GM12878 (cell line): Measurements from ENCODE around the gene APOH. TPM values are rescaled to one million over a fixed set of nuclear protein-coding genes. Genes with fewer than 3 reads are reported as not detected.

Experiments
- ATAC-seq: fragments of 200-7000 bp; cut with Tn5 transposase; 3 replicates; pipeline ENCODE4 v1.9.1; 2020; ENCODE audit warnings: mild to moderate bottlenecking, moderate library complexity
- BruUV-seq: library from RNA; stranded (reverse); fragments of 400-500 nt; replicated peaks from 2 replicates; lab custom pipeline; 2021; lab: Mats Ljungman, UMichigan
- CTCF ChIA-PET: fragments of 300-600 bp; sonication (Branson Sonifier 250); formaldehyde crosslinking; extraction: SDS; loops from one replicate; lab custom pipeline; 2021; ENCODE audit warnings: inconsistent platforms; lab: Yijun Ruan, JAX
- POLR2A ChIA-PET: fragments of 350-600 bp; formaldehyde crosslinking; extraction: SDS; loops from one replicate; lab custom pipeline; 2021; ENCODE audit warnings: inconsistent platforms; lab: Charles Lee
- RAD21 ChIA-PET: fragments of 300-600 bp; sonication (Branson Sonifier 250); formaldehyde crosslinking; loops from one replicate; lab custom pipeline; 2023; ENCODE audit warnings: antibody characterized with exemption; ENCODE audit not compliant: unreplicated experiment; lab: Charles Lee
- SMC1A ChIA-PET: fragments of 300-600 bp; sonication (Branson Sonifier 250); formaldehyde crosslinking; loops from one replicate; lab custom pipeline; 2023; ENCODE audit not compliant: unreplicated experiment, uncharacterized antibody; lab: Charles Lee
- DNase-seq: peaks from one replicate; pipeline ENCODE4 v3.0.0-alpha.2; 2011; ENCODE audit warnings: low read depth, low spot score
- FAIRE-seq: peaks from 3 replicates; lab custom pipeline; 2011; peaks lifted over from hg19 to GRCh38; lab: Jason Lieb, UNC
- H2AFZ ChIP-seq: 2 replicates; pipeline ENCODE4 v1.6.0; 2011; ENCODE audit warnings: low read depth, low read length, control low read depth; ENCODE audit not compliant: control insufficient read depth
- H3K27ac ChIP-seq: 2 replicates; pipeline ENCODE4 v1.5.1; 2011; ENCODE audit warnings: control low read depth; ENCODE audit not compliant: control insufficient read depth, insufficient read depth
- H3K27me3 ChIP-seq, 2 experiments: replicated peaks in 1 of 2; 2 replicates each; pipeline versions ENCODE4 v1.6.0 to v1.6.1; 2011; ENCODE audit warnings: low read length in 1 of 2; ENCODE audit not compliant: control insufficient read depth in 2 of 2, insufficient read depth in 2 of 2
- H3K36me3 ChIP-seq, 2 experiments: 2 replicates each; pipeline ENCODE4 v1.5.1; 2011; ENCODE audit warnings: low read length in 1 of 2; ENCODE audit not compliant: control insufficient read depth in 2 of 2, insufficient read depth in 2 of 2
- H3K4me1 ChIP-seq: 2 replicates; pipeline ENCODE4 v1.6.1; 2011; ENCODE audit warnings: mild to moderate bottlenecking, low read length, moderate library complexity, mixed read lengths; ENCODE audit not compliant: control insufficient read depth, insufficient read depth
- H3K4me2 ChIP-seq: 2 replicates; pipeline ENCODE4 v1.6.0; 2011; ENCODE audit warnings: control low read depth; ENCODE audit not compliant: control insufficient read depth, insufficient read depth
- H3K4me3 ChIP-seq: fragments of 200-600 bp; sonication (generic); 2 replicates; pipeline ENCODE4 v1.5.1; 2016
- H3K79me2 ChIP-seq: 2 replicates; pipeline ENCODE4 v1.6.0; 2011; ENCODE audit warnings: low read length; ENCODE audit not compliant: control insufficient read depth, insufficient read depth
- H3K9ac ChIP-seq: 2 replicates; pipeline ENCODE4 v1.8.0; 2011; ENCODE audit warnings: low read length, control low read depth, mixed read lengths; ENCODE audit not compliant: control insufficient read depth, insufficient read depth
- H3K9me3 ChIP-seq: replicated peaks from 3 replicates; pipeline ENCODE4 v1.5.1; 2011; ENCODE audit warnings: mild to moderate bottlenecking, low read length; ENCODE audit not compliant: control insufficient read depth, insufficient read depth
- H4K20me1 ChIP-seq: 2 replicates; pipeline ENCODE4 v1.6.0; 2011; ENCODE audit not compliant: control insufficient read depth, insufficient read depth
- ASH2L ChIP-seq: fragments of 300-600, 200-600 bp; sonication (generic); IDR thresholded peaks from 2 replicates; pipeline ENCODE4 v1.6.1; 2017; ENCODE audit warnings: low read depth, mild to moderate bottlenecking, borderline replicate concordance
- BRCA1 ChIP-seq: IDR thresholded peaks from 2 replicates; pipeline ENCODE4 v1.6.1; 2011; ENCODE audit warnings: low read depth, low read length, improper control_type of control experiment
- EED ChIP-seq: sonication (generic); IDR thresholded peaks from 2 replicates; pipeline ENCODE4 v1.6.1; 2016; ENCODE audit warnings: antibody characterized with exemption, low read depth
- HSF1 ChIP-seq: fragments of 150-350 bp; IDR thresholded peaks from 2 replicates; pipeline ENCODE4 v1.6.1; 2014; ENCODE audit warnings: mild to moderate bottlenecking, low read depth, low read length
- IKZF2 ChIP-seq, 2 experiments: fragments of 450-650 bp; IDR thresholded peaks; 2 replicates each; pipeline ENCODE4 v1.6.1; 2017; ENCODE audit warnings: mild to moderate bottlenecking in 2 of 2, moderate library complexity in 2 of 2
- KLF5 ChIP-seq: fragments of 450-650 bp; IDR thresholded peaks from 2 replicates; pipeline ENCODE4 v1.6.1; 2014; ENCODE audit warnings: mild to moderate bottlenecking; ENCODE audit not compliant: partially characterized antibody
- POLR2AphosphoS5 ChIP-seq: IDR thresholded peaks from 2 replicates; pipeline ENCODE4 v1.6.1; 2011; ENCODE audit warnings: mild to moderate bottlenecking, low read length, inconsistent platforms
- RBBP5 ChIP-seq: fragments of 200-600 bp; sonication (generic); conservative IDR thresholded peaks from 2 replicates; pipeline ENCODE4 v1.6.1; 2016
- REST ChIP-seq: IDR thresholded peaks from 2 replicates; pipeline ENCODE4 v1.6.1; 2012; ENCODE audit warnings: mild to moderate bottlenecking, low read depth, low read length
- SP1 ChIP-seq: IDR thresholded peaks from one replicate; pipeline ENCODE4 v1.6.1; 2011; ENCODE audit warnings: low read depth, low read length
- TAF1 ChIP-seq: IDR thresholded peaks from 2 replicates; pipeline ENCODE4 v1.6.1; 2011; ENCODE audit warnings: mild to moderate bottlenecking, low read depth, low read length, borderline replicate concordance
- TCF7 ChIP-seq: IDR thresholded peaks from 2 replicates; pipeline ENCODE4 v1.6.1; 2014; ENCODE audit warnings: antibody characterized with exemption, borderline replicate concordance
- WRNIP1 ChIP-seq: IDR thresholded peaks from 2 replicates; pipeline ENCODE4 v1.6.1; 2011; ENCODE audit warnings: low read depth, low read length, improper control_type of control experiment, borderline replicate concordance
- YBX1 ChIP-seq: fragments of 450-650 bp; IDR thresholded peaks from 2 replicates; pipeline ENCODE4 v1.6.1; 2016; ENCODE audit warnings: antibody characterized with exemption
- ZNF687 ChIP-seq: fragments of 450-650 bp; IDR thresholded peaks from 2 replicates; pipeline ENCODE4 v1.6.1; 2017; ENCODE audit warnings: mild to moderate bottlenecking, moderate library complexity
- WGBS: methylation state at CpG from one replicate; pipeline ENCODE4 v1.1.6; 2016; ENCODE audit warnings: low lambda C conversion rate; ENCODE audit not compliant: insufficient replicate concordance, insufficient coverage; ENCODE audit errors: missing lambda C conversion rate; 5-methylcytosine and 5-hydroxymethylcytosine counted together
- in situ Hi-C: fragments of 300-500 bp; cut with MboI; formaldehyde crosslinking; loops from 9 replicates; pipeline ENCODE4 v1.14.3; 2018; ENCODE audit warnings: mixed read lengths
- intact Hi-C: fragments of 100-400 bp; cut with micrococcal nuclease; formaldehyde crosslinking; loops from one replicate; pipeline ENCODE4 v1.14.2; 2022; ENCODE audit not compliant: unreplicated experiment
- polyA plus RNA-seq, 11 experiments: library from polyadenylated mRNA; depleted of rRNA in 4 of 11; unstranded in 6 of 11; stranded (reverse) in 5 of 11; fragments of >200 nt; fragmentation: Nextera tagmentation in 4 of 11; fragmentation: Illumina TruSeq in 1 of 11; extraction: Ambion mirVana in 4 of 11; extraction: Trizol in 1 of 11; gene quantifications; 1 replicate in 1 of 11; 2 replicates in 10 of 11; pipeline versions ENCODE4 v1.2.1 to v1.2.3, GENCODE V29; 2011 to 2016; ENCODE audit warnings: inconsistent platforms in 2 of 11, missing spikeins in 2 of 11, low read depth in 1 of 11
- total RNA-seq, 4 experiments: library from RNA; depleted of rRNA in 3 of 4; stranded (reverse); fragments of >200 nt in 3 of 4; fragmentation: Illumina TruSeq in 1 of 4; extraction: Trizol in 1 of 4; gene quantifications; 2 replicates each; pipeline versions ENCODE4 v1.2.1 to v1.2.3, GENCODE V29; 2013 to 2021

The APOH gene
- total and polyA plus RNA-seq, 10 of the 15 experiments (the other 5 are each of a cell fraction or from before 2014, with no cell fraction given): 1.8 TPM; not detected in 9

GRCh38 chr17:66229783-66230538 is 746 bp upstream of the APOH start:
- BruUV-seq: no TSS peak
- SMC1A ChIA-PET: no interaction called here

More at GRCh38 chr17:66229783-66230538, 746 bp upstream of the APOH start:
- Histone ChIP-seq H3K4me1 (no peaks in the 10 kb centered on the region), H3K79me2 (no peaks in the 10 kb centered on the region), H3K27ac (no peak overlapping the region), H3K9ac (no peak overlapping the region), H3K36me3 (no peaks in the 10 kb centered on the region), H3K4me2 (no peak overlapping the region), H3K27me3 (no peaks in the 10 kb centered on the region)
- in situ Hi-C loops: no loop called here
- RAD21 ChIA-PET: no interaction called here
- ATAC-seq: no peak
- TF ChIP-seq RBBP5: no peak
- no peak for TF ChIP-seq SP1
- no peak for TF ChIP-seq EED
- no peak for TF ChIP-seq ZNF687
- no peak for TF ChIP-seq ASH2L
- TF ChIP-seq KLF5: no peak
- TF ChIP-seq BRCA1: no peak
- no peak for TF ChIP-seq HSF1
- TF ChIP-seq TAF1: no peak
- no peak for TF ChIP-seq YBX1
- no peak for TF ChIP-seq POLR2AphosphoS5
- TF ChIP-seq TCF7: no peak
- TF ChIP-seq REST: no peak
- TF ChIP-seq IKZF2 (IDR thresholded peaks at IDR 0.05): no peak
- TF ChIP-seq WRNIP1: no peak
- TF ChIP-seq, all 136 proteins: peak for 0
- WGBS: 19% methylated on average over 4 of the region's 4 CpGs
- Histone ChIP-seq H2AFZ (no peak overlapping the region), H4K20me1 (no peaks in the 10 kb centered on the region), H3K4me3 (no peak overlapping the region), H3K9me3 (no peaks in the 10 kb centered on the region)
- POLR2A ChIA-PET: no interaction called here
- CTCF ChIA-PET: no interaction called here
- no peak for FAIRE-seq
- no peak for DNase-seq
- intact Hi-C loops: no loop called here
